HG03439 (cell line): ENCODE results near the gene ZNF484.
"Not testable (repeated sequence)": the region's sequence is repeated elsewhere in the genome, so short reads cannot be mapped to it uniquely, and the experiment has no call there.

Experiments
- ATAC-seq: cut with Tn5 transposase; IDR thresholded peaks from one replicate; pipeline ENCODE4 v1.9.1; 2021; ENCODE audit warnings: mild to moderate bottlenecking, moderate library complexity; ENCODE audit not compliant: unreplicated experiment

The ZNF484 gene

DNA sequence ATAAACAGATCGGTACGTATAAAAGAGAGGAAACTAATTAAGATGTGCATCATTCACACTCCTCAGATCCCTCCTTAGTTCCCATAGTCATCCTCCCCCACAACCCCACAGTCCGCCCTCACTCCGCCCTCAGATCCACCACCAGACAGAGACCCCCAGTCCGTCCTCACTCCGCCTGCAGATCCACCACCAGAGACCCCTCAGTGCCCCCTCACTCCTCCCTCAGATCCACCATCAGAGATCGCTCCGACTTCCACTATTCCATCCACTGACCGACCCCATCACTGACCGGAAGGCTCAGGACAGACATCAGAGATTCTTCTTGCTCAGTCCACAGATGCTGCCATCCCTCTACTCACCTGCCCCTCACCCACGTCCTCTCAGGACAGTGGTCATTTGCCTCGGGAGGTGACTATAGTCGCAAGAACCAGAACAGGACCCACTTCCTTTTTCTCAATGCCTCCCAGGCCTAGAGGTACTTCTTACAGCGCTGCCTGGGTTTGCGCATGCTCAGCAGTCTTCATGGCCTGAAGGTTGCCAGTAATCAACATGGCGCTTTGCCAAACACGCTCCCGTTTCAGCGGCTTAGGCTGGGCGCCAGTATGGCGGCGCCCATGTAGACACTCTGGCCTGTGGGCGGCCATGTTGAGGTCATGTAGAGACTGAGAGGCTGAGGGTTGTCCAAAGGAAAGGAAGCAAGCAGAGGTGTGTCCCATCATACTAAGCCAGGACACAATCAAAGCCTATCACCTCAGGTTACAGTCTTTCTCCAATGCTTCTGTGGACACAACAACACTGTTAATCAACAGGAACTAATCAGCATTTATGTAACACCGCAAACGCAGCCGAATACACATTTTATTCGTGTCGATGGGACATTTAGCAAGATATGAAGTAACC lies at the start of gene ZNF484:
ZNF484 (minus strand) TSS at position 508 of the 900 bp plus-strand sequence. CDS start 3,009 bp downstream, outside the sequence.
- ATAC-seq: peak; percentile 98

DNA sequence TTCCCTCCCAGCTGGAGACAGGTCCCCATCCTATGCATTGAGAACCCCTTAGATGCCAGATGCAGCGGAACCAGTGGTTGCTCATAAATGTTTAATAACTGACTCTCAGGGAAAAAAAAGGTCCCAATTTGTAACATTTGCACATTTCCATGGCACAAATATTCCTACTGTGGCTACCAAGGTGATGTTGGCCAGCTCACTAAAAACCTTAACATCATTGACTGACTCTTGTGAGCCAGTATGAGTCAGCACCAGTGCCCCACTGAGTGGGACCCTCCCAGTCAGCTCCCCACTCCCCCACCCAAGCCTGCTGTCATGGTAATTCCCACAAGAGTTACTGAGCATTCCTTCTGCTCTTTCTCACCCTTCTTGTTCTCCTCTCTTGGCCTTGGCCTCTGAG lies 42.6 kb upstream of the ZNF484 start:
- no peak for ATAC-seq

DNA sequence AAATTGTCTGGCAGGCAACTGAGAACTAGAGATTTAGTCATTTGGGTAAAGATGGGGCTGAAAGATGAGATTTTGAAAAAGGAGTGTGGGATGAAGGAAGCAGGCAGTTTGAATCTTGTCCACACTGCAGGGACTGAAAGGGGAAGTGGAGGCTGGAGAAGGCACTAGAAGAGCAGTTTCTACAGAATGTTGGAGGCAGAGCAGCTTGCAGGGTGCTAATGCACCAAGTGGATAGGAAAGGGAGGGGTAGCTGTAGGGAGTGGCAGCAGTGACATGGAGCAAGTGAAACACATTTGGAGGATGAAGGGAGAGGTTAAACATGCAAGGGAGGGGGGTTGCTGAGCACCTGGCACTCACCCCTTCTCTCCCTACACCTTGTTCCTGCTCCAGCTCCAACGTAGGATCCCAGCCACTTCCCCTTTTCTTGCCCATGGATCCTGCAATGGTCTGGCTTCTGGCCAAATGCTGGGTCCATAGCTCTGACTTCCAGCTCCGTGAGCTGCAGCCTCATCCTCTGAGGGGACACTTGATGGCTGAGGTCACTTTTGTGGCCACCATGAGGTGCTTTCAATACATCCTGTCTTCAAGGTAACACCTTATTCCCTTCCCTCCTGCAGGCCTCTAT lies 39.5 kb upstream of the ZNF484 start:
- ATAC-seq: no peak

DNA sequence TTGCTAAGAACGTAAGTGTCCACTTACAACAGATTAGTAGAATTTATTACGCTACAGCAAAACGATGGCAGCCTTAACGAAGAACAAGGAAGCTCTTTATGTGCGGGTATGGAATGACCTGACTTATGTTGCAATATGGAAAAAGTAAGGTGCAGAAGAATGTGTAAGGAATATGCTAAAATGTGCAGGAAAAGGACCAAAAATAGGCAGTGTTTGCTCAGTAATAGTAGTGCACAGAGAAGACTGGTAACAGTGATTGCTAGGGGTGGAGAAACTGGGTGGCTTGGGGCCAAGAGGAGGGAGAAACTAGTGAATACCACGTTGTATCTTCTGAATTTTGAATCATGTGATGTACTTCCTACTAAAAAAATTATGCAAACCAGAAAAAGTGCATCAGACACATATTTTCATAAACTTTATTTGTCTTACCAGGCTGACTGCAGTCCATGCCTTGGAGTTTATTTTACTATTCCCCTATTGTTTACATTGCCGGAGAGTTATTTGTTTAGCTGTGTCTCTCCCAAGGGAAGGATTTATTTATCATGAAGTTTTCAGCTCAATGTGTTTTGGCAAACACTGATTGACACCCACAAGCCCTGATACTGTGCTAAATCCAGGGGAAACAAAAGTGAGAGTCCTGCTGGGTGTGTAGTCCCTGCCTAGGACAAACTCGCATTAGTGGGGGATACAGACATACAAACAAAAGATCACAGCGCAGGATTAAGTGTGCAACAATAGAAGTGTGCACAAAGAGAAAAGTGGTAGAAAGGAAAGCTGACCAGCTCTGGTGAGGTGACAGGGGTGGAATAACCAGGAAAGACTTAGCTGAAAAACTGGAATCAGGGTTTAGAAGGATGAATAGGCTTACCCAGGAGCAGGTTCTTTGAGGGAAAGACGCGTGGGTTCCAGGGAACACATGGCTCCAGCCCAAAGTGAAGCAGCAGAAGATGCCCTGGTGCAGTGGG lies 34.0 kb upstream of the ZNF484 start:
- ATAC-seq: no peak

DNA sequence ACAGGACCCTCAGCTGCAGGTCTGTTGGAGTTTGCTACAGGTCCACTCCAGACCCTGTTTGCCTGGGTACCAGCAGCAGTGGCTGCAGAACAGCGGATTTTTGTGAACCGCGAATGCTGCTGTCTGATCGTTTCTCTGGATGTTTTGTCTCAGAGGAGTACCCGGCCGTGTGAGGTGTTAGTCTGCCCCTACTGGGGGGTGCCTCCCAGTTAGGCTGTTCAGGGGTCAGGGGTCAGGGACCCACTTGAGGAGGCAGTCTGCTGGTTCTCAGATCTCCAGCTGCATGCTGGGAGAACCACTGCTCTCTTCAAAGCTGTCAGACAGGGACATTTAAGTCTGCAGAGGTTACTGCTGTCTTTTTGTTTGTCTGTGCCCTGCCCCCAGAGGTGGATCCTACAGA lies 27.3 kb upstream of the ZNF484 start:
- ATAC-seq: not testable (repeated sequence)

DNA sequence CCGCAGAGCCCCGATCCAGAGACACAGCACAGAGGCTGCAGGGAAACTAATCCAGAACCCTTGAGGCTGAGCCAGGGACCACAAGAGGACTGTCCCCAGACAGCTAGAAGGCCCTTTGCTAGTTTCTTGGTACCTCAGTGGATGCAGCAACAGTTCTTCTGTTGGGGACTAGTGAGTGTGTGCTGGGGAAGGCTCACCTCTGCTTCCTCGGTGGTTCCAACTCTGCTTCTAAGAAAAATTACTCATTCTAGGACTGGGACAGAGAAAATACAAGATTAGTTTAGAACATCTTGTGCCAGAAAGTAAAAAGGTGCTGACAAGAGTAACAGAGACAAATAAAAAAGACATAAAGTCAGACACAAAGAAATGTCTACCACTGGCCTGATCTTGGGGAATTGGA lies 19.5 kb upstream of the ZNF484 start:
- ATAC-seq: no peak

DNA sequence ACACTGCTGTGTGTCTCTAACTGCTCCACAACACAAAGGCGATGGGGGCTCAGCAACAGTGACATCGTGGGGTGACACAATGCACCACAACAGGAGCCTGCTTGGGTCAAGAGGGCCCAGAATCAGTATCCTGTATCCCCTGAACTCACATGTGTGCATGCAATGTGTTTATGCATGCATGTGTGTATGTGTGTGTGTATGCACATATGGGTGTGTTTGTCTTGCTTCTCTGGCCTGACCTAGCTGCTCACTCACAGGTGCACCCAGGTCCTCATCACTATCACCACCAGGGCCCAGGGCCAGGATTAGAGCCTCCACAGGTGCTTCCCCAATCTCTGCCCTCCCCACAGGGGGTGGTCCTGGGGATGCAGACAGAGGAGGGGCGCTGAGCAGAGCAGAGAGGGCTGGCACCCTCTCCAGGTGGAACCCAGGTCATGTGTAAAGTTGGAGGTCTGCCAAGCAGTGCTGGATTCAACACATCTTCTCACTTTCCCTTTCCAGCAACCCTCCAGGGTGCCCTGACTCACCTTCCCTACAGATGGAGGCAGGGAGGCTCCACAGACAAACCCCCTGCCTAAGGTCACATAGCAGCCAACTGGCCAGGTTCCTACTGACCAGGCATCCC lies 18.1 kb upstream of the ZNF484 start:
- no peak for ATAC-seq

DNA sequence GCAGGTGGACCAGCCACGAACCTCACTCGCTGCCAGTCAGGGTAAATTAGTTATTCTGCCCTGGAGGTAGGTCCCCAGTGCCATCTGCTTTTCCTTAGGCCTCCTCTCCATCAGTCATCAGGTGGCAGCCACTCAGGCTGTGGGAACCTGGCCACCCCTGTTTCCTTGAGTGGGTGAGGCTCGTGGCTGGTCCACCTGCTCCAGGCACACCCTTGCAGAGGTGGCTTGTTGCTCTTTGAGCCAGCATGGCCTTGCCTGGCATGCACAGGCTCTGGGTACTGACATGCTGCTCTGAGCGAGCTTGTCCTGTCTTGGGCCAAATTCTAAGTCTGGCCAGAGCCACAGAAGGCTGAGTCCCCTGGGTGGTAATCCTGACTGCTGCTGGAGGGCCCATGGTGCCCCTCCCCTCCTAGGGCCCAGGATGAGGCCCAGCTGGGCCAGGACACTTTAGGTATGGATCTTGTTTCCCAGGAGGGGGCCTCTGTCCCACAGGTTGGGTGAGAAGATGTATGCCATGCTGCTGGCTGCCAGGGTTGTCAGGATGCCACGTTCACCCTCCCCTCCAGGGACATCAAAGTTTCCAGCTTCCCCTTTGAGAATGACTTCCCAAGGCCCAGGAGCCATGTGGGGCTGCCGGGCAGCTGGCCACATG lies 17.0 kb upstream of the ZNF484 start:
- no peak for ATAC-seq

DNA sequence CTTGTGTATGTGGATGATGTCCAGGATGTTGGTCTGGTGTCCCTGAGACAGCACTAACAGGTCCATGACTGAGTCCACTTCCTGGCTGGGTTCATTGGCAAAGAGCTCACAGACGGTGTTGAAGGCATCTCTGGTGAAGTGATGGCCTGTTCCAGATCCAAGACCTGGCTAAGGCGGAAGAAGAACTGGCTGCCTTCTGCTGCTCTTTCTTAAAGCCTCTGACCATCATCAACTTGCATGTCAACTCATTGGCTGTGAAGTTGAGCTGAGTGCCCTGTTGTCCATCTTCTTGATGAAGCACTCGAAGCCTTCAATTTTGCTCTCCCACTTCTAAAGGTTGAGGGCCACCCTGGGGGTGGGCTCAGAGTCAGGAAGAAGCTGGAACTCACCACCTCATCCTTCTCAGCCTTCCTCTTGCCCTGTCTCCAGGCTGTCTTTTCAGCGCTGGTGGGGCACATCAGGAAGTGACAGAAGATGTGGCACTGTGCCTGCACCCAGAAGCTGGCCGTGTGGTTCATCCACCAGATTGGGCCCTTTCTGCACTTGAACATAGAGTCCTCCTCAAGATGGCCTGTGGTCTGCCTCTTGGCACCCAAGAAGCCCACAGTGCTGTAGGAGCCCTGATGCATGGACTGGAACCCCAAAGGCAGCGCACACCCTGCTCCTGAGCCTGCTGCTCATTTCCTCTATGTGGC lies 16.2 kb upstream of the ZNF484 start:
- not testable (repeated sequence) for ATAC-seq

DNA sequence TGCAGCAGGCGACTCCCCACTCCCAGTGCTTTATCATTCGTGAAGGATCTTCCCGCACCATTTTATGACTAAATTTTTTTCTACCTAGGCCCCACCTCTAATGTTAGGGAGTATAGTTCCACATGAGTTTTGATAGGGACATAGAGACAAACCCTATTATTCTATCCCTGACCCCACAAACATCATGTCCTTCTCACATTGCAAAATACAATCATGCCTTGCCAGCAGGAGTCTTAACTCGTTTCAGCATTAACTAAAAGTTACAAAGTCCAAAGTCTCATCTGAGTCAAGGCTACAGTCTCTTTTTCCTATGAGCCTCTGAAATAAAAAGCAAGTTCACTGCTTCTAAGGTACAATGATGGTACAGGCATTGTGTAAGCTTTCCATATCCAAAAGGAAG lies 14.4 kb upstream of the ZNF484 start:
- ATAC-seq: not testable (repeated sequence)

DNA sequence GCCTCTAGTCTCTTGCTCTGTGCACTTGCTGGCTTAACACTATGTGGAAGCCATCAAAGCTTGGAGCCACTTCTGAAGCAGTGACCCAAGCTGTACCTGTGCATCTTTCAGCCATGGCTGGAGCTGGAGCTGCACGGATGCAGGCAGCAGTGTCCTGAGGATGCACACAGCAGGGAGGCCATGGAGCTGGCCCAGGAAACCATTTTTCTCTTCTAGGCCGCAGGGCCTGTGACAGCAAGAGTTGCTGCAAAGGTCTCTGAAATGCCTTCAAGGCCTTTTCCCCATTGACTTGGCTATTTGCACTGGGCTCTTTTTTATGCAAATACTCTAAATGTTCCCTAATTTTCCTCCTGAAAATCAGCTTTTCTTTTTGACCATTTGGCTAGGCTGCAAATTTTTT lies 12.9 kb upstream of the ZNF484 start:
- ATAC-seq: no peak

DNA sequence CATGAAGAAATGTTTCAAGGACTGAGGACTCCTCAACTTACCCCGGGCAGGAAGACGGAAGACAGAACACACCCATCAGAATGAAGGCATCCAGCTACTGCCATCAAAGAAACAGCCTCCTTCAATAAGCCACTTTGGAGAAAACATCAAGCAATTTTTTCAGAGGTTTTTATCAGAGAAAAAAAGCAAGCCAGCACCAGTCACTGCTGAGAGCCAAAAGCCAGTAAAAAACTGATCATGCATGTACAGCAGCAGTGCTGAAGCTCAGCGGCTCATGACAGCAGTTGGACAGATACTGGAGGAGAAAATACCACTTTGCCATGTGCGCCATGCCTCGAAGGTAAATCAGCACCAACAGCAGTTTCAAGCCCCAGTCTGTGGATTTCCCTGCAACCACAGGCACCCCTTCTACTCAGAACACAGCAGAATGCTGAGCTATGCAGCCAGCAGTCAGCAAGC lies 10.1 kb upstream of the ZNF484 start:
- ATAC-seq: no peak

DNA sequence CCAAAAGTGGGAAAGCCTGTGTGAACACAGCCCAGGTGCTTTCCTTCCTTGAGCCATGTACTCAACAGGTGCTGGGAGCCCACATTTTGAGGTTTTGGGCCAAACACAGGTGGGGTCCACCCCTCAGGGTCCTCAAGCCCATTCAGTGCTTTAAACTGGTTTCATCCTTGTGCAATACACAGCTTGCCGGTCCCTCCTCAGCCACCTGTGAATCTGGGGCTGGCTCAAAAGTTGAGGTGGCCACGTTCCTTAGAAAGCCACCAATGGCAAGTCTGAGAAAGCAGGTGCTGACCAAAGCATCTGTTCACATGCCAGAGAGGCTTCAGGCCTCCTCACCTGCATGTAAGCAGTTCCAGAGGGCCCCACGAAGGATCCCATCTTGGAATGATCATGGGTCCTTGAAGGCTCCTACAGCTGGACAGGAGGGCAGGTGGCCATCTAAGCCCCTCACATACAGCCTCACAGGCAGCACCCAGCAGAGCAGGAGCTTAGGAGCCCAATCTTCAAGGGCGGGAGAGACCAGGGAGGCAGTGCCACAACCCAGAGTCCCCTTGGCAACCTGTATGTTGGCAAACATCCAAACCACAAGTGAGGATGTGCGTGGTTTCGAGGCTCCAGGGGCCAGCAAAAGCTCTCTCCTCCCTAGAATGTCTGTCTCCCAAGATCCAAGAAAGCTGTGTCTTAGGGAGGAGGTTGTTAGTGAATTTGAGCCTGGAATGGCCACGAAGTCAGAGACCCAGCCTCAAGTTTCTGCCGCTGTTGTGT lies 9.2 kb upstream of the ZNF484 start:
- ATAC-seq: not testable (repeated sequence)

DNA sequence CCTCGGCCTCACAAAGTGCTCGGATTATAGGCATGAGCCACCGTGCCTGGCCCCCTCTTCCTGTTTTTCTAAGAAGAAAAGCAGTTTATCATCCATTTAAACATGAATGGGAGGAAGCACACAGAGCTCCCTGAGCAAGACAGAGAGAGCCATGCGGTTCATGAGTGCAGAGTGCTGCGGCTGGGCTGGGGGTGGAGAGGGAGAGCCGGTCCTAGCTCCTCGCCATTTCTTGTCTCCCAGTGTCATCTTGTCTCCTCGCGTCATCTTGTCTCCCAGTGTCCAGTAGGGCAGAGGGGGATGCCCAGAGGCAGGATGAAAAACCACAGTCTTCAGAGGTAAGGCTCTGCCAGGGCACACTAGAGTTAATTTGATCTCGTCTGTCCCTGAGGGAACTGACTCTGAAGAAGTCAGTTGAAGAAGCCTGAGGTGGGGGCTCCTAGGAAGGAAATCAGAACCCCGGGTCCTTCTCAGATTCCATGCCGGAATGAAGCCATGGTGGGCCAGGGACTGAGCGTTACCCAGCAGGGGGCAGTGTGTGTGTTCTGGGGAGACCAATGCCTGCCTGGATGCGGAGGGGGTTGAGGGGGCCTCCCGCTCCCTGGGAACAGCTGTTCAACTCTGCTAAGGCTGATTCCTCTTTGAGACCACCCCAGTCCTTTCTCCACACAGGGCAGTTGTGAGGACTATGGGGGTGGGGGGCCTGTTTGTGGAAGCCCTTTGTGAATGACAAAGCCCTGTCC lies 6.0 kb upstream of the ZNF484 start:
- ATAC-seq: not testable (repeated sequence)

DNA sequence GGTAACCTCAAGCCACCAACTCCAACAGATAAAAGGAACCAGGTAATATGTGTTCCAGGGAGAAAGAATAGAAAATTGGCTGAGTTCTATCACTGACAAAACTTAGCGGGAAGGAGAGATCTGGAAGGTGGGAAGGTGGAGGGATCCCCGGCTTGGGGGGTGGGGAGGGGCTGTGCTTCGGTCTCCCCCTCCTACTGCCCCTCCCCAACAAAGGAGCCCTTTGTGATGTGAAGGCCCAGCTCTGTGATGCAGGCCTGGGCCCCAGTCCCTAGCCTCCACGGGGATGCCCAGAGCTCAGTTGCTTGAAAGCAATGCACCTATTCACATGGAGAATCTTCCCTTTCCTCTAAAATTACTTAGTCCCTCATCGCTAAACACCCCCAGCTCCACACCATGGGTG lies 4.4 kb upstream of the ZNF484 start:
- no peak for ATAC-seq

DNA sequence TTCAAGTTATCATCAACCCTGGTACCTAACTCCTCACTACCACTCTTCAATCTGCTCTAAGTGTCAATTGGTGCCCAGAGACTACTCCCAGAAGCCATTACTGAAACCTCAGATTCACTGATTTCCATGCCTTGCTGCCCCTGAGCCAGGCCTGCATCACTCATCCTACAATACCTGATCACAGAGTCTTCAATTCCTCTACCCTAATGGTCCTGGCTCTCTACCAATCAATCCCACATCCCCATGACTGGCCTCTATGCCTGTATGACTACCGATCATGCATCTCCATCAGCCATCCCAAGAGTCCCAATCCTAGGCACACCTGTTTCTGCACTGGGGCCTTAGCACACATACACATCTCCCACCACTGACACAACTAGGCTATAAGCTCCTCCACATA lies 2.5 kb downstream of the ZNF484 start:
- ATAC-seq: no peak

DNA sequence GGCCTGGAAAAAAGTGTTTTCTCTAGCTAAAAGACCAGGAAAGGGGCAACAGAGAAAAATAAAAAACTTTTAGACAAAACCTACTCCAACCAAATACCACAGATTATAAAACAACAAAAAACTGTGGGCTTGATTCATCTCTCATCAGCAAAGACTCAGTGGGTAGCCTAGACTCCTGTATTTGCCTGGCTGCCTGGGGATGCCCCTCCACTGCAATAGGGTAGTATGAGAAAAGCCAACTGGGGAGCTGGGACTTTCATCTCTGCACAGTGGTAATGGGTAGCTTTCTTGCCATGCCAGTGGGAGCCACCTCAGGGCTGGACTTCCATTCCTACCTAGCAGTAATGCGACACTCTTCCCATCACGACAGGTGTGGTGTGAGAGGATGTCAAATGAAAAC lies 7.5 kb downstream of the ZNF484 start:
- no peak for ATAC-seq

DNA sequence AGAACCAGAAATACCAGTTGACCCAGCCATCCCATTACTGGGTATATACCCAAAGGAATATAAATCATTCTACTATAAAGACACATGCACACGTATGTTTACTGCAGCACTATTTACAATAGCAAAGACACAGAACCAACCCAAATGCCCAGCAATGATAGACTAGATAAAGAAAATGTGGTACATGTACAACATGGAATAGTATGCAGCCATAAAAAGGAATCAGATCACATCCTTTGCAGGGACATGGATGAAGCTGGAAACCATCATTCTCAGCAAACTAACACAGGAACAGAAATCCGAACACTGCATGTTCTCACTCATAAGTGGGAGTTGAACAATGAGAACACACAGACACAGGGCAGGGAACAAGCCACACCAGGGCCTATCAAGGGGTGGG lies 11.2 kb downstream of the ZNF484 start:
- ATAC-seq: not testable (repeated sequence)
